NCI-H524 (cell line): ENCODE results near the gene OPTC.
A peak's percentile ranks its signal among the peaks of the same experiment; 100 is the strongest.

Experiments used
- DNase-seq, 2 experiments: peaks; one replicate each; lab custom pipeline; 2025; lab: John Stamatoyannopoulos, UW

The OPTC gene

DNA sequence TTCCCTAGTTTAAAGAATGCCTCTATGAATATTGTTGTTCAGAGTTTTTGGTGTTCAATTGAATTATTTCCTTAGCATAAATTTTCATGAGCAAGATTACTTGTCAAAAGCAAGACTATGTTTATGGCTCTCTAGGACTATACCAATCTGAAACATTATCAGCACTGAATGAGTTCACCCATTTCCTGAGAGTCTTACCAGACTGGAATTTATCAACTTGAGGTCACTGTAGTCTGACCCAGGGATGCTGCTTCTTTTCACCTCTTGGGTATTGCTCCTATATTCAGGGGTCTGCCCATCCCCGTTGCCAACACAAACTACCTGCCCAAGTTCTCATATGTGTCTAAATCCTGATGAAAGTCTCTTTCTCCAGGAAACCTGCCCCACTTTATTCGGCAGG lies 42.6 kb downstream of the OPTC start:
- no peak for DNase-seq

DNA sequence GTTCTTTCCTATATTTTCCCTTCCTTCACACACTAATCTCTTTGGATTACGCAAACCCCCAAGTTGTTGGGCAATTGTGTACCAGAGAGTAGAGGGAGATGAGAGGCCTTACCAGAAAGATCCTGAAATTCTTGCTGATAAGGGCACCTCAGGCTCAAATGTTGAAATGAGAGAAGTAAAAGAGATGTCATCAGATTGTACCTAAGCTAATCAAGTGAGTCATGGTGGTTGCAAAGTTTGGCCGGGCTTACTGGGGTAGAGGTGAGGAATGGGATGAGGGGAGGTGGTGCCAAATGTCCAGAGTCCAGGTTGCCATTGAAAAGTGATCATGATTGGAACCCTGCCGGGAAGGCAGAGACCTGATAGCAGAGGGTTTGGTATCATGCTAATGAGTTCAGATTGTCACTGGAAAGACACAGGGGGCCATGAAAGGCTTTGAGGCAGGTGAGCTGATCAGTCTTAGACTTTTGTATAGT lies 43.1 kb downstream of the OPTC start:
- DNase-seq = no peak

DNA sequence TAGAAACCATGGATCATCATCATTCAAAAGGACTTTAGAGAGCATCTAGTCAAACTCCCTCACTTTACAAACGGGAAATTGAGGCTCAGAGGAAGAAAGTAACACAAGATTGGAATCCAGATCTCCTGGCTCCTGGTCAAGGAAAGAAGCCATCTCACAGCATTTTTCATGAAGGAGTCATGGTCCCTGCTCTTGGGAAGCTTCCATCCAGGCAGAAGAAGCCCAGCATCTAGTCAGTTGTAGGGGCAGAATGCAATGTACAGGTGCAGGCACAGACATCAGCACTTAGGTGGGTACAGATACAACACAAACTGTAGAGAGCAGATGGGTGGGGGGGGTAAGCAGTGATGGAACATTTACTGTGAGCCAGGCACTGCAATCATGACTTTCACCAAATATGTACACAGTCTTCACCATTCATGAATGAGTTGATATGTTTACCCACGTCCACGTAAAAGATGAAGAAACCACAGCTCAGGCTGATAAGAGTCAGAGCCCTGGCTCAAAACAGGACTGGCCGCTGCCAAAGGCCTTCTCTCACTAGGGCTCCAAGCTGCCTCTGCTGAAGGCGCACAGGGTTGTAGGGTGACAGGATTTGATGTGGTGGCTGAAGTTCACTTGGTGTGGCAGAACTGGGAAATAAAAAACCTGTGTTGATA lies 44.0 kb downstream of the OPTC start:
- DNase-seq = no peak

DNA sequence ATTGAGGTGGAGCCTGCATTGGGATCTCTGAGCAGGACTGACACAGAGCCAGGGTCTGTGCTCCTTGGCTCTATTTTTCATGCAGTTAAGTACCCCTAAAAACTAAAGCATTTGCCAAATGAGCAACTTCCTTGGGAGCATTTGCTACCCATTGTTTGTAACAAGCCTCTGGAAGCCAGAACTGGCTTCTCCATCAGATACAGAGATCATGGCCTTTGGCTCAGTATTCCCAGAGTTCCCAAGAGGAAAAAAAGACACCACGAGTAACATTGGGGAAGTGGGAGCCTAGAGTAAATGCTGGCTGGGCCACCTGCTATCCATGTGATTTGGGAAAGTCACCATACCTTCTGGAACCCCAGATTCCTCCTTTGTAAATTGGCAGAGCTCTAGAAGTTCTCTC lies 44.8 kb downstream of the OPTC start:
- DNase-seq = no peak

DNA sequence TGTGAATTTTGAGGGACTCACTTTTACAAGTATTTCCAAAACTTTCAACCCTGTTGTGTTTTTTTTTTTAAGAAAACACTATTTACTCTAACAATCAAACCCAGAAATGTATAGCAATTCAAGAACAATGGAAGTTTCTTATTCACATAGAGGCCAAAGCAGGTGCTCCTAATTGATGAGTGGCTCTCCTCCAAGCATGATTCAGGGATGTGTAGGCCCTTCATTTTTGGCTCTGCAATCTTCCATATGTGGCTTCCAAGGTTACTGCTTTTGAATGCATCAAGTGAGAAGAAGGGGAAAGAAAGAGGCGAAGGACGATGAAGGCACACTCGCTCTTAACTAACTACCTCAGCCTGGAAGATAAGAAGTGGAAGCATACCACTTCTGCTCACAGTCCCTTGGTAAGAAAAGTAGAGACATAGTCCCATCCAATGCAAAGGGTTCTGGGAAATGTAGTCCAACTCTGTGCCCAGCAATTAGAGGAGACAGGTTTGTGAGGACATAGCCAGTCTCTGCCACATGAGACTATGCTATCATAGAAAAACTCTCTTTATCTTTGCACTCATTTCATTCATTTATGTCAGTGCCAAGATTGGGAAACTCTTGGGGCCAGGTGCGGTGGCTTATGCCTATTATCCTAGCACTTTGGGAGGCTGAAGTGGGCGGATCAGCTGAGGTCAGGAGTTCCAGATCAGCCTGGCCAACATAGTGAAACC lies 46.0 kb downstream of the OPTC start:
- no peak for DNase-seq

DNA sequence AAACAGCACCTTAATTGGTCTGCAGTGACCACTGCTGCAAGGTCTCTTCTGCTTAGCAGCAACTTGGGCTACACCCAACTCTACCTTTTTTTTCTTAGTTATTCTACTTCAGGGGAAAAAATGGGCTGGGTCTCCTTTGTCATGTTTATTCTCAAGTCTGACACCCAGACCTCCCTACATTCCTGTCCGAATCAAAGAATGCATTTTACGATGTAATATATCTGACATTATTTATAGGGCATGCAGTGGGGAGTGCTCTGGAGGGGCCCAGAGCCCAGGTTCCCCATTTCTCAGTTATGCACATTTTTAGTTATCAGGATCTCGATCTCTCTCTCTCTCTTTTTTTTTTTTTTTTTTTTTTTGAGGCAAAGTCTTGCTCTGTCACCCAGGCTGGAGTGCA lies 50.5 kb downstream of the OPTC start:
- DNase-seq = no peak

DNA sequence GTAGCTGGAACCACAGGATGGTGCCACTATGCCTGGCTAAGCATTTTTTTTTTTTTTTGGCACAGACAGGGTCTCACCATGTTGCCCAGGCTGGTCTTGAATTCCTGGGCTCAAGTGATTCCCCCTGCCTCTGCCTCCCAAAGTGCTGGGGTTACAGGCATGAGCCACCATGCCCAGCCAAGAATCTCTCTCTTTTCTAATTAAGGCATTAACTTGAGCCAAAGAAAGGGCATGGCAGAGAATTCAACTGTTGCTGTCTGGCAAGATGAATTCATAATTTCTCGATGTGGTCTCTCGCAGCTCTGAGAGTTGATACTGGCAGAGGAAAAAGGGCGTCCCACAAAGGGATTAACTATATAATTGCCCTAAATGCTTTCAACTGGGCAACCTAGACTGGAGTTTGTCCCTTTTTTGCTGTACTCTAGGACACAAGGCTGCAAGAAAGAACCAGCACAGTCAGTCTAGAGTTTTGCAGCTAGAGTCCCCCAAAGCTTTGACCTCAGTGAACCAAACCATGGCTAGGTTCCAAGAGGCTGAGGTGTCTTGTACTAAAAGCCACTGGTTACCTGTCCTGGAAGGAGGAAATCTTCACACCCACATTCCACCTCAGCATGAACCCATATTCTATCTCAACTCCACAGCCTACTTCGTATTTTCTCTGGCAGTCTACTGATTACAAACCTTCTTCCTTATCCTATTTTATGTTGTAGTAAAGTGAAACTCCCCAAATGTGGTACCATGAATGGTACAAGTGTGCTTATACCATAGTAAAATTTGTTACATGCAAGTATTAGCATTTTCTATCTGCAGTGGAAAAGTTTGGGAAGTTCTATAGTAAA lies 51.2 kb downstream of the OPTC start:
- no peak for DNase-seq

DNA sequence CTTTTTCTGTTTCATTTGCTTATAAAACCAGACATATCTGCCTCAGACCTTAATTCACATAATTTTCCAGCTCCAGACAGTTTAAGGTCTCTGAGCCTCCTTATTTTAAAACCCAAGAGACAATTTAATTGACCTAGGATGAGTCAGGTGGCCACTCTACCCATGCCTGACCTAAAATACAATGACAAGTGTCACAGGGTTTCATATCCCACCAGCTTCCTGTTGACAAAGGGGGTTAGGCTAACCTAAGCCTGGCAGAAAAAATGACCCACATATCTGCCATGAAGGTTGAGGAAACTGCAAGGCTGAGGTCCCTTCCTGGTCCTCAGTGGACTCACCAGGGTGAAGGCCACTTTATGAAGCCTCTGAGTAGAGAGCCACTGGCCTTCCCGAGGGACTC lies 52.3 kb downstream of the OPTC start:
- DNase-seq = no peak

DNA sequence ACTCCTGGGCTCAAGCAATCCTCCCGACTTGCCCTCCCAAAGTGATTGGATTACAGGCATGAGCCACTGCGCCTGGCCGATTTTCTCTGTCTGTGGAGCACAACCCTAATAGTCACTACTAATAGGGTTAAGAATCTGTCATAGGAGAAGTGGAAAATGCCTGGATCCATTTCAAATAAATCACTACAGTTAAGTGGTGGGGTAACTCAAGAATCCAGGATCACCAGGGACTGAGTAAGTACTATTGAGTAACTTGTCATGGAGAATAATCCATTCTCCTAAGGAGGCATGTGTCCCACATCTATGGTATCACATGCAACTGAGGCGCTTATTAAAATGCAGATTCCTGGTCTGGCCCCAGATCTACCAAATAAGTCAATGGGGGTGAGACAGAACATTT lies 53.2 kb downstream of the OPTC start:
- peak; percentile 62 to 90 for DNase-seq

DNA sequence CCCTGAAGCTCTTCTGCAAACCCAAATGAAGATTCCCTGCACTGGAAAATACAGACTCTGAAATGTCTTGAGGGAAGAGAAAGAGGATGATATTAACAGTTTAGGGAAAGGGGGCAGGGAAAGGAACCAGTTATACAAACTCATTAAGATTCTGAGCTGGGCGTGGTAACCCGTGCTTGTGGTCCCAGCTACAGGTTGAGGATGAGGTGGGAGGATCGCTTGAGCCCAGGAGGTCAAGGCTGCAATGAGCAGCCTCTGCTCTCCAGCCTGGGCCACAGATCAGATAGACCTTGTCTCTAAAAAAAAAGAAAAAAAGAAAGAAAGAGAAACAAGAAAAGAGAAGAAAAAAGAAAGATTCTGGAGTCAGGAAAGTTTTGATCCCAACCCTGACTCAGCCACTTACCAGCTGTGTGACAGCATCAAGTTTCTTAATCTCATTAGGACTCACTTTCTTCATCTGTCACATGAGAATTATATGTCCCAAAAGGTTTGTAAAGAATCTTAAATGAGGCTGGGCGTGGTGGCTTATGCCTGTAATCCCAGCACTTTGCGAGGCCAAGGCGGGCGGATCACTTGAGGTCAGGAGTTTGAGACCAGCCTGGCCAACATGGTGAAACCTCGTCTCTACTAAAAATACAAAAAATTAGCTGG lies 53.9 kb downstream of the OPTC start:
- DNase-seq = peak; percentile 88 to 93

DNA sequence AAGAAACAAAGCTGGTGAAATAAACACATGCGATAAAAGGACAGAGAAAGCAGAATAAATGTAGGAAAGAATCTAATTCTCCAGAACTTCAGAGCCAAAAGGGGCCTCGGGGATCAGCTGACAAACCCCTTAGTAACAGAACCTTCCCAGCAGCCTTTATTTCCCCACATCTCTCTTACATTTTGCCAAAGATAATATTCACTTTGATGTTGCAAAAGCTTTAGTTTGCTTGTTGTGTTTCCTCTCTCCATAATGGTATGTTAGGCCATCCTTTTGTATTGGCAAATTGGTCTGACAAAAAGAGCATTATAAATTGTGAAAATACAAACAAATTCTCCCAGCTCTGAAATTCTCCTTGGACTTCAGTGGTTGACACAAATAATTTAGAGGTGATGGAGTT lies 54.9 kb downstream of the OPTC start:
- DNase-seq = no peak

DNA sequence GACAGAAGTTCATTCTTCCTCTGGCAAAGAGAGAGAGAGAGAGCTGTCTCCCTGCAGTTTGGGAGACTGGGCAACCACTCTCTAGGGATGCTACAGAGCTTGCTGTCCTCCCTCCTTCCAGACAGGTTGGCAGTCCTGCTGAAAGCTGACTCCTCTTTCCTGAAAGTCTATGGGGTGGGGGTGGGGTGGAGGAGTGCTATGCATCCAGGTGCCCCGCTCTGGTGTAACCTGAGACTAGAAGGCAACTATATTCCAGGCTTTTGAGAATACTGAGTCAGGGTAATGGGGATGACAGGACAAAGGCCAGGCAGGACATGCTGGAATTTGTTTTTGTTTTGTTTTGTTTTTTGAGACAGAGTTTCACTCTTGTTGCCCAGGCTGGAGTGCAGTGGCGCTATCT lies 55.4 kb downstream of the OPTC start:
- DNase-seq = no peak

DNA sequence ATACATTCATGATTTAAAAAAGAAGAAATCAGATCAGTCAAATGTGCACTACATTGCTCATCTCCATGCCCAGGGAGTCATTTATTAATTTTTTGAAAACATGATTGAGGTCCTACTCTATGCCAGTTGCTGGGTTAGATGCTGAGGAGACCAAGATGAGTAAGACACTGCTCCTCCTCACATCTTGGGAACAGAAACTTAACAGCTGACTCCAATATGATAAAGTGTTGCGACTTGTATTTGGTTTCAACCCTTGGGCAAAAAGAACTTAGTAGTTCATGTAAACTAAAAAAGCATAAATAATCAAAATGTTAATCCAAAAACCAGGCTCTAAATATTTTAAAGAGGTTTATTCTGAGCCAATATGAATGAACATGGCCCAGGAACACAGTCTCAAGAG lies 56.9 kb downstream of the OPTC start:
- no peak for DNase-seq

DNA sequence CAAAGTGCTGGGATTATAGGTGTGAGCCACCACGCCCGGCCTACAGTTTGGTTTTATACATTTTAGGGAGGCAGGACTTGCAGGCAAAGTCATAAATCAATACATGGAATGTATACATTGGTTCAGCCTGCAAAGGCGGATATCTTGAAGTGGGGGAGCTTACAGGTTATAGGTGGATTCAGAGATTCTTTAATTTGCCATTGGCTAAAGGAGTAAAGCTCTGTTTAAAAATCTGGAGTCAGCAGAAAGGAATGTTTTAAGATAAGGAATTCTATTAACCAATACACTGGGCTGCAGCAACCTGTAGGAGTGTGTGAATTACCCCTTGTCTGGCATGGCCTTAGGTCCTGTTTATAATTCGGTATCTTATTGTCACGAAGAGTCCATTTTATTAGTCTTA lies 57.6 kb downstream of the OPTC start:
- DNase-seq = no peak

DNA sequence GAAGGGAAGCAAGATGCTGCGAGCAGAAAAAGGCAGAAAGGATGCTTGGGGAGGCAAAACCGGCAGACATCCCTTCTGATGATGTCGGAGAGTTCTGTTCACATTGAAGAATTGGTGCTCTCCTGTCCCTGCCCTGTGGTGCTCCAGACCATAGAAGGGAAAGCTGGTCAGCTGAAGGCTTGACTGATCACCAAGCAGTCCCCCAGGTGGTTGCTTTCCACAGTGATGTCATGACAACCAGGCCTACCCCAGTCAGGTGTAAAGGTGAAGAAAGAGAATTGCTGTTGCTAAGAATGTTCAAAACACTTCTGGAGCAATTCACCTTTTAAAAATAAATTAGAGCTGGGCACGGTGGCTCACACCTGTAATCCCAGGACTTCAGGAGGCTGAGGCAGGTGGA lies 59.5 kb downstream of the OPTC start:
- DNase-seq = no peak

DNA sequence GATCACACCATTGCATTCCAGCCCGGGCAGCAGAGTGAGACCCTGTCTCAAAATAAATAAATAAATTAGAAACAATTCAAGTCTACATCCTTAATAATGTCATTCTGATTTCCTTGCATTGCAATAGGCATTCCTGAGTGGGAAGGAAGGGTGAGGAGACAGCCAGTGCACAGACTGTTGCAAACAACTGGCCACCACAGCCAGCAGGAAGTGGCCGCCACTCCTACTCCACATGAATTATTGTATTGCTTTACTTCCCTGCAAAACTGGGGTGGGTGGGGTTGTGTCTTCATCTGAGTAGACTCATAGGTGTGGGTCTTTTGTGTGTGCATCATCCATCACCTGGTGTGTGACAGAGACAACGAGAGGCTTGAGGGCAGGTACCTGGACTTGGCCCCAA lies 60.1 kb downstream of the OPTC start:
- DNase-seq = no peak

DNA sequence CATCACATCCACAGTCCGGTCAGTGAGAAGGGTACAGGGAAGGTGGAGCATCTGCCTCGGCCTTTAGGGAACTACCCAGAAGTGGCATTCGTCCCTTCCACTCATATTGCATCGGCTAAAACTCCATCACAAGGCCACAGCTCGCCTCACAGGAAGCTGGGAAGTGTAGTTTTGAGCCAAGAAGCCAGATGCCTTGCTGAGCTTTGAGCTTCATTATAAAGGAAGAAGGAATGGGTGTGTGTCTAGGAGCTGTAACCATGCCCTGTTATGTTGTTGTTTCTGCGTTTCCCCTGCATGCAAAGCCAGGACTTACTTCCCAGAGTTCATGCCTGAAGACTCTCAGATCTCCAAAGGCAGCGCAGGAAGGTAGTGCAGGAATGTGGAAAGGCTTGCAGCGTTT lies 61.1 kb downstream of the OPTC start:
- DNase-seq = no peak

DNA sequence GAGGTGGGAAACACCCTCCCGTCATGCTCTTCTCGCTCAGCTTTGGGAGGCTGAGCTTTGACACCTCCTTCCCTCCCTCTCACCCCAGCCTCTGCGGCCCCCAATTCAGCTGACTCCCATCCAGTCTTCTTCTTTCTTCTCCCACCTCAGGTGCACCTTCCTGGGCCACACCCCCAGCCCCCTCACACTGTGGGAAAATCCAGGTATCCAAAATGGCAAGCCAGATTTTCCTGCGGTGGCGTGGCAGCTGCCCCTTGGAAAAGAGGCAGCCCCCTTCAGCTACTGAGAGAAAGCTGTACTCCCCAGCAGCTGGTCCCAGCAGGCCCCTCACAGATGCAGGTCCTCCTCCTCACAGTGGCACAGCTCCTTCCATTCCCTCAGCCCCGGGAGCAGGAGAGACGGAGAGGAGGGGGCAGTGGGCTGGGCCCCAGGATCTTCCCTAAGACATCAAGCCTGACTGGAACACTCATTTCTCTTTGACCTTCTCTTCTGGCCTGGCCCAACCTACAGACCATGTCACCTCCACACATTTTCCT lies 61.6 kb downstream of the OPTC start:
- DNase-seq = peak in 1 of 2 experiments; percentile 44

DNA sequence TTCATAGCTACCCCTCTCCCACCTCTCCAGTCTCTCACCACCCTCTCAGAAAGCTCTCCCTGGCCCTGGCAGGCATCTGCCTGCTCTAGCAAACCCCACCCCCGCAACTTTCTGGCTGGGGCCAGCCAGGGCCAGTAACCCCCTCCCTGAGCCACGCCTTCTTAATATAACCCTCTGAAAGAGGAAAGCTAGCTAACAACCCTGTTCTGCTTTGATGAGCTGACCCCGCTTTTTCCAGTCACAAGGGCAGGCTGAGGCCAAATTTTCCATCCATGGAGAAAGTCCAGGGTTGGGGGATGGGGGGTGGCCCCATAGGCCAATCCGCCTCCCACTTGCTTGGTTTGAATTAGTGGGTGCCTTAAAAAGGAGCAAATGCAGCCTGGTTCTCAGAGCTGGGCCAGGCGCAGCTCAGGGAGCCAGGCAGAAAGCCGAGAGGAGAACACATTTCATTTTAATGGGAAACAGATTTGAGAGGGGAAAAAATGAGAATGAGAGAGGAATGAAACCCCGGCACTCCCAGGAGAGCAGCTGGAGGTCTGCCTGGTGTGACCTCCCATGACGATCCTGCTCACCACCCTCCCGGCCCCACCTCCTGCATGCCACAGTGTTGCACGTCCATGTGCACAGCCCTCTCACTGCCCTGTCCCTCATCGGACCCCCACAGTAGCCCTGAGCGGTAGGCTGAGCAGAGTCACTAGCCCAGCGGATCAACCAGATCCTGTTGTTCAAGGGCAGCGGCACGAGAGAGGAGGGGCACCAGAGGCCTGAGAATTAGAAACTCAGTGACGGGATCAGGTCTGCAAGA lies 62.3 kb downstream of the OPTC start:
- DNase-seq = no peak

DNA sequence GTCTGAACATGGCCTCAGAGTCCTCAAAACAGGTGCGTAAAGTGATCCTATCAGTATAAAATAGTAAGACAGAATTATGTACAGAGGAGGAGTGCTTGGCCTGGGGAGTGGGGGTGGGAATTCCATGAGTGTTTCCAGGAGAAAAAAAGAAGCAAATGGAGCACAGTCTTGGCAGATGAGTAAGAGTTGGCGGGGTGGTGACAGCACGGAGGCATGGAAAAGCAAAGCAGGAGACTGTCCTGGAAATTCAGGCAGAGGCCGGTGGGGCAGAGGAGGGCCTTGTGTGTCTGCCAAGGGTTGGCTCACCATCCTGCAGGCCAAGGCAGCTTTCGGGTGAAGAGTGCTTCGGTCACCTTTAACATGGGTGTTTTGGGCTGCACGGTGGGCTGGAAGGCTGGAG lies 63.4 kb downstream of the OPTC start:
- DNase-seq = no peak

DNA sequence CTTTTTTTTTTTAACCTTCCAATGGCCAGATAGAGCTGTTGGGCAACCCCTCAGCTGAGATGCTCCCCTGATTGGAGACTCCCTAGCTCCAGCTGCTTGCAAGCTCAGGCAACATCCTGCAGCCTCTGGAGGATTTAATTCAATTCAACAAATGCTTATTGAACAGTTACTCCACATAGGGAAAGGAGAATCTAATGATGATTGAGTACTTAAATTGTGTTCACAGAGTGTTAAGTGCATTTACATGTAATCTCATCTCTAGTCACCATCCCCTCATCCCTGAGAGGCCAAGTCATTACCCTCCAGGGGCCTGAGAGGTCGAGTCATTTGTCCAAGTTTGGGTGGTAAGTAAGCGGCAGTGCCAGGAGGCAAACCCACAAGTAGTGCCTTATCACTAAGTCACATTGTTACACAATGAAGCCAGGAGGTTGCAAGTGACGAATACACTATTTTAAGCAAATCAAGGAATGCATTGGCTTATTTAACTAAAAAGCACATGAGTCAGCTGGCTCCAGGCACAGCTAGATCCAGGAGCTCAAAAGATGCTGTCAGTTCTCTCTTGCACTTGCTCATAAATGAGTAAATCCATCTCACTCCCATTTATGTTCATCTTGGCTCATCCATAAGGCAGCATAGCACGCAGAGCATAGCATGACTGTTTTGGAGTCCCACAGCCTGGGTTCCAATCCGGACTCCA lies 64.3 kb downstream of the OPTC start:
- DNase-seq = peak in 1 of 2 experiments; percentile 8
